B cell (primary cell): Measurements from ENCODE around the gene HHIPL1. TPM values are rescaled to one million over a fixed set of nuclear protein-coding genes. Genes with fewer than 3 reads are reported as not detected.

ENCODE experiments used
- ATAC-seq: fragments of 200-7000 bp; cut with Tn5 transposase; one replicate; pipeline ENCODE4 v1.10.0; 2021; ENCODE audit warnings: low read depth, mild to moderate bottlenecking, moderate number of reproducible peaks, moderate library complexity
- CTCF ChIA-PET: fragments of 350-600 bp; sonication (Branson Sonifier 250); formaldehyde crosslinking; loops from one replicate; lab custom pipeline; 2021; ENCODE audit warnings: antibody characterized with exemption, inconsistent platforms; lab: Charles Lee
- POLR2A ChIA-PET: fragments of 350-600 bp; sonication (Branson Sonifier 250); formaldehyde crosslinking; loops from one replicate; lab custom pipeline; 2021; ENCODE audit warnings: antibody characterized with exemption; lab: Charles Lee
- DNase-seq: peaks from one replicate; pipeline ENCODE4 v3.0.0; 2013
- H2AFZ ChIP-seq: 2 replicates; pipeline ENCODE4 v1.6.1; 2012; ENCODE audit warnings: mild to moderate bottlenecking, low read depth, low read length; ENCODE audit not compliant: insufficient read depth, poor library complexity, severe bottlenecking
- H3K27ac ChIP-seq, 2 donors: 1 replicate in 1 of 2; 2 replicates in 1 of 2; pipeline ENCODE4 v1.5.1; 2012 to 2013; ENCODE audit warnings: low read length in 2 of 2, mild to moderate bottlenecking in 2 of 2, moderate library complexity in 1 of 2
- H3K27me3 ChIP-seq, 4 experiments: fragments of 200-600 bp in 1 of 4; sonication (generic) in 1 of 4; replicated peaks in 1 of 4; 1 replicate in 2 of 4; 2 replicates in 2 of 4; pipeline versions ENCODE4 v1.6.1 to v1.7.0; 2013 to 2016; ENCODE audit warnings: low read length in 3 of 4, mild to moderate bottlenecking in 2 of 4, mixed read lengths in 1 of 4, moderate library complexity in 1 of 4; ENCODE audit not compliant: insufficient read depth in 4 of 4, control insufficient read depth in 3 of 4; ENCODE audit errors: control extremely low read depth in 1 of 4
- H3K36me3 ChIP-seq, 2 experiments: replicated peaks in 1 of 2; 1 replicate in 1 of 2; 2 replicates in 1 of 2; pipeline versions ENCODE4 v1.6.1 to v1.7.1; 2013; ENCODE audit warnings: low read length in 1 of 2; ENCODE audit not compliant: insufficient read depth in 2 of 2, control insufficient read depth in 1 of 2; ENCODE audit errors: control extremely low read depth in 1 of 2, extremely low read depth in 1 of 2
- H3K4me1 ChIP-seq, 2 donors: fragments of 200-600 bp in 1 of 2; sonication (generic) in 1 of 2; 1 replicate in 1 of 2; 2 replicates in 1 of 2; pipeline versions ENCODE4 v1.5.1 to v1.6.1; 2013 to 2017; ENCODE audit warnings: low read length in 2 of 2; ENCODE audit not compliant: control insufficient read depth in 2 of 2, insufficient read depth in 2 of 2
- H3K4me2 ChIP-seq: replicated peaks from 2 replicates; pipeline ENCODE3; 2012; ENCODE audit warnings: mild to moderate bottlenecking, low read depth, low read length; ENCODE audit not compliant: poor library complexity, severe bottlenecking
- H3K4me3 ChIP-seq, 5 experiments: fragments of 200-600 bp in 1 of 5; sonication (generic) in 1 of 5; 1 replicate in 3 of 5; 2 replicates in 2 of 5; pipeline versions ENCODE4 v1.5.1 to v1.7.0; 2011 to 2016; ENCODE audit warnings: low read length in 4 of 5, mild to moderate bottlenecking in 4 of 5, low read depth in 2 of 5, control low read depth in 1 of 5, moderate library complexity in 1 of 5; ENCODE audit not compliant: insufficient read depth in 1 of 5; ENCODE audit errors: control extremely low read depth in 1 of 5, extremely low read depth in 1 of 5
- H3K79me2 ChIP-seq: fragments of 200-600 bp; sonication (generic); one replicate; pipeline ENCODE4 v1.6.0; 2016; ENCODE audit warnings: low read length; ENCODE audit not compliant: control insufficient read depth, insufficient read depth
- H3K9ac ChIP-seq: fragments of 200-600 bp; sonication (generic); 2 replicates; pipeline ENCODE4 v1.6.1; 2017; ENCODE audit warnings: mild to moderate bottlenecking, low read length, moderate library complexity
- H3K9me3 ChIP-seq, 3 donors: one replicate each; pipeline versions ENCODE4 v1.6.1 to v1.7.1; 2013; ENCODE audit warnings: low read length in 2 of 3; ENCODE audit not compliant: control insufficient read depth in 2 of 3, insufficient read depth in 1 of 3; ENCODE audit errors: control extremely low read depth in 1 of 3
- H4K20me1 ChIP-seq: 2 replicates; pipeline ENCODE4 v1.6.0; 2012; ENCODE audit warnings: mild to moderate bottlenecking, low read length; ENCODE audit not compliant: insufficient read depth, control insufficient read depth, poor library complexity, severe bottlenecking
- H3K27ac Mint-ChIP-seq: one replicate; pipeline ENCODE4 v1.8.0; 2021; ENCODE audit warnings: mixed read lengths
- H3K27me3 Mint-ChIP-seq: one replicate; pipeline ENCODE4 v1.8.0; 2021; ENCODE audit warnings: mixed read lengths
- H3K4me1 Mint-ChIP-seq: one replicate; pipeline ENCODE4 v1.8.0; 2021; ENCODE audit warnings: mixed read lengths
- H3K4me3 Mint-ChIP-seq: one replicate; pipeline ENCODE4 v1.8.0; 2021; ENCODE audit warnings: mixed read lengths
- H3K9me3 Mint-ChIP-seq: one replicate; pipeline ENCODE4 v1.8.0; 2022; ENCODE audit warnings: mixed read lengths; ENCODE audit not compliant: insufficient read depth
- CTCF ChIP-seq: fragments of 200-600 bp; IDR thresholded peaks from one replicate; pipeline ENCODE4 v1.8.0; 2022; ENCODE audit warnings: antibody characterized with exemption, mild to moderate bottlenecking
- EZH2 ChIP-seq: IDR thresholded peaks from 2 replicates; pipeline ENCODE4 v1.6.1; 2012; ENCODE audit warnings: borderline replicate concordance, low read depth, mild to moderate bottlenecking, moderate library complexity, low read length; ENCODE audit not compliant: insufficient read depth, poor library complexity, severe bottlenecking
- WGBS: methylation state at CpG from one replicate; pipeline ENCODE4 v1.1.5; 2013; ENCODE audit warnings: missing lambda C conversion rate; ENCODE audit not compliant: insufficient coverage; 5-methylcytosine and 5-hydroxymethylcytosine counted together
- intact Hi-C: fragments of 100-400 bp; cut with micrococcal nuclease; formaldehyde crosslinking; loops from one replicate; pipeline ENCODE4 v1.10.0; 2022
- polyA plus RNA-seq: library from polyadenylated mRNA; depleted of rRNA; stranded (reverse); fragments of >200 nt; gene quantifications from 2 replicates; pipeline ENCODE4 v1.2.3, GENCODE V29; 2012
- total RNA-seq, 2 donors: library from RNA; stranded (reverse); fragments of 120-200 nt in 1 of 2; gene quantifications; 1 replicate in 1 of 2; 2 replicates in 1 of 2; pipeline versions ENCODE4 v1.2.3 to v1.2.4, GENCODE V29; 2013 to 2022

Gene HHIPL1
- total and polyA plus RNA-seq, 2 donors (not counting 1 experiment from before 2014, with no cell fraction given), result not detected

GRCh38 chr14:99628887-99629618 lies 15.9 kb upstream of the HHIPL1 start:
- Histone ChIP-seq H3K27me3 (peaks cover 0 to 13% (median 0%) of the 10 kb centered on the region in 4 experiments), H2AFZ (no peak overlapping the region), H3K9me3 (no peaks in the 10 kb centered on the region), H3K27ac (no peak overlapping the region), H3K4me2 (no peak overlapping the region), H3K9ac (no peak overlapping the region), H3K4me3 (no peak overlapping the region), H3K4me1 (peaks cover 0 to 4% of the 10 kb centered on the region in 2 donors), H3K79me2 (no peaks in the 10 kb centered on the region), H4K20me1 (no peaks in the 10 kb centered on the region), H3K36me3 (no peaks in the 10 kb centered on the region)
- no peaks in the 10 kb centered on the region for H3K9me3 Mint-ChIP-seq
- intact Hi-C loops, result loop anchor here (1.0 kb wide), 1 partner anchor 111 kb away; no protein-coding TSS in a partner anchor
- peak; percentile 53 for DNase-seq
- no peak overlapping the region for H3K27ac Mint-ChIP-seq
- H3K27me3 Mint-ChIP-seq, result peaks cover 37% of the 10 kb centered on the region
- CTCF ChIA-PET, result interaction anchor here (0.9 to 1.2 kb wide), 6 partner anchors 23 to 236 kb away, joined by 4 to 6 read pairs (median 4); partner anchors contain the start of gene CCDC85C
- ATAC-seq, result peak; percentile 61
- TF ChIP-seq CTCF, result peak; percentile 81
- no peak for TF ChIP-seq EZH2
- 23% methylated on average over 19 of the region's 20 CpGs for WGBS
- no peak overlapping the region for H3K4me3 Mint-ChIP-seq
- H3K4me1 Mint-ChIP-seq, result peaks cover 3% of the 10 kb centered on the region
- POLR2A ChIA-PET, result no interaction called here

- H4K20me1 ChIP-seq, result no peaks in the 10 kb centered on the region
- no peak overlapping the region for H3K4me3 Mint-ChIP-seq
- H3K4me1 Mint-ChIP-seq, result peaks cover 9% of the 10 kb centered on the region
- H3K27me3 ChIP-seq, result peaks cover 0 to 9% (median 0%) of the 10 kb centered on the region in 4 experiments
- no peak overlapping the region for H3K27ac Mint-ChIP-seq
- ATAC-seq, result no peak
- H3K4me1 ChIP-seq, result peaks cover 0 to 4% of the 10 kb centered on the region in 2 donors
- H3K4me2 ChIP-seq, result no peak overlapping the region
- H3K4me3 ChIP-seq, result no peak overlapping the region
- no peak overlapping the region for H2AFZ ChIP-seq
- no peaks in the 10 kb centered on the region for H3K36me3 ChIP-seq
- no peaks in the 10 kb centered on the region for H3K9me3 Mint-ChIP-seq
- intact Hi-C loops, result no loop called here
- H3K27ac ChIP-seq, result no peak overlapping the region
- no peaks in the 10 kb centered on the region for H3K9me3 ChIP-seq
- DNase-seq, result no peak
- peaks cover 36% of the 10 kb centered on the region for H3K27me3 Mint-ChIP-seq
- 93% methylated on average over 4 of the region's 8 CpGs for WGBS
- ChIA-PET POLR2A (no interaction called here), CTCF (interaction anchor here (0.7 kb wide), 1 partner anchor 210 kb away, joined by 3 read pairs; no protein-coding TSS in a partner anchor)
- TF ChIP-seq CTCF (no peak), EZH2 (no peak)
- H3K79me2 ChIP-seq, result no peaks in the 10 kb centered on the region
- H3K9ac ChIP-seq, result no peak overlapping the region
Observed at GRCh38 chr14:99630202-99630601, 14.7 kb upstream of the HHIPL1 start.
